SK-N-DZ (cell line): ENCODE measurements around the gene MUC12.
"Not testable (repeated sequence)": the region's sequence is repeated elsewhere in the genome, so short reads cannot be mapped to it uniquely, and the experiment has no call there.

Source experiments
- DNase-seq: peaks from one replicate; pipeline ENCODE4 v3.0.0-alpha.2; 2015; ENCODE audit warnings: low spot score
- small RNA-seq, 2 experiments: library from RNA; depleted of rRNA; stranded (forward); fragments of <200 nt; gene quantifications; one replicate each; pipeline ENCODE3, GENCODE V24; 2014

Gene MUC12

GRCh38 chr7:101059620-101059942, 90.2 kb downstream of the MUC12 start:
- no peak for DNase-seq

- DNase-seq = no peak
Measured at GRCh38 chr7:101060992-101061391, 91.6 kb downstream of the MUC12 start.

GRCh38 chr7:101064176-101064550, 94.8 kb downstream of the MUC12 start:
- DNase-seq = not testable (repeated sequence)

- not testable (repeated sequence) for DNase-seq
Measured at GRCh38 chr7:101065162-101065561, 95.8 kb downstream of the MUC12 start.

DNA sequence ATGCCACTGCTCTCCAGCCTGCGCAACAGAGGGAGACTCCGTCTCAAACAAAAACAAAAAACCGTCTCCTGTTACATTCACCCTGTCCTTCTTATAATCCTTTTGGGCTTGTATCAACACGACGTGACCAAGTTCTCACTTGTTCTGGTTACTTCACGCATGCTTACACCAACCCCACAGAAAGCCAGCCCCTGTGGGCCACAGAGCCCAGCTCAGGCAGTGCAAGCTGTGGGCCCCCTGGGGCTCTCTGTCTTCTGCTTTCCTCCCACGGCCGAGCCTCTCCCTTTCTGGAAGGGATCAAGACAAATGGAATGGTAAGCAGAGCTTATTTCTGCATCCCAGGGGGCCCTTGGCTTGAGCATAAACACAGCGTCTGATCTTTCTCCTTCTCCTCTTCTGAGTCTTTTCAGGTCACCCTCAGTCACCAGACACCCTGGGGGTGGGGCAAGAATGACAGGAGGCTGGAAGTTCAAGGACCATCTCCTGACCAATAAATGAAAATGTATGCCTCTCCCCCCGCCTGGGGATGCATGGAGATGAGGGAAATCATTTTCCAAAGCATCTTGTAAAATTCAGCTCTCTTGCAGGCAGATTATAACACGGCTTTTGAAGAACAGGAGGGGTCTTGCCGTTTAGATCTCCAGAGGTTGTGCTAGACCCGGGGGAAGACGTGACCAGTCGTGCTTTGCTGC, 96.9 kb downstream of the MUC12 start:
- DNase-seq = no peak

DNA sequence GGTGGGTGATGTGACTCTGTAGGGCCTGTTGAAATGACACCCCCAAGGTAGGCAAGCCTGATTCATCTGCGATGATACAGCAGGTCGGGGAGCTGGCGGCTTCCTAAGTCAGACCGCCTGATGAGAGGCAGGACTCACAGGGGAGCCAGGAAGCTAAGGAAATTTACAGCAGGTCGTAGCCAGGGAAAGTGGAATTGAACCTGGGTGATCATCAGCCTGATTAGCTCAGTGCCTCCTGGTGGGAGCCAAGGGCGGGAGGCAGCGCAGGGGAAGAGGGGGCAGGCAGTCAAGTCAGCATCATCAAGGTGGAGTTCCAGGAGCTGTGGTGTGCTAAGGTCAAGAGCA, 97.4 kb downstream of the MUC12 start:
- no peak for DNase-seq

DNA sequence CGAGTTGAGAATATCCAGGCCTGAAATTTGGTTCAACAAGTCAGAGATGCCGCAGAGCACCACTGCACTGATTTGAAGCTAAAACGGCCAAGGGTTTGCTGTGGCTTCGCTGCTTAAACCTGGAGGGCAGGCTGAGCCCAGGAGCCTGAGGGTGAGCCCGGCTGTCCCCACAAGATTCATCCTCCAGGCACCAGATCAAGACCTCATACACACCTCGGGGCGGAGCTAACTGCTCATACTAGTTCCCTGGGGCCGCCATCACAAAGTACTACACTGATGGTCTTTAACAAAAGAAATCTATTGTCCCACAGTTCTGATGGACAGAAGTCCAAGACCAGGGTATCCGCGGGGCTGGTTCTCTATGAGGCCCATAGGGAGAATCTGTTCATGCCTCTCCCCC, 99.0 kb downstream of the MUC12 start:
- no peak for DNase-seq

Small RNA genes lying within 50 kb of the gene (small RNA-seq; reads per million reads assigned to genes)
- 0 reads per million in 2 experiments for gene RPS29P15
